BLaER1 (cell line): Measurements from ENCODE around the gene CCDC77.

Experiments used
- H3K27ac ChIP-seq: shearing (Covaris generic); formaldehyde crosslinking; 2 replicates; pipeline ENCODE4 v1.8.1; 2022
- H3K27me3 ChIP-seq: shearing (Covaris generic); formaldehyde crosslinking; 2 replicates; pipeline ENCODE4 v1.8.1; 2022
- H3K36me3 ChIP-seq: shearing (Covaris generic); formaldehyde crosslinking; 2 replicates; pipeline ENCODE4 v1.8.1; 2022
- H3K4me1 ChIP-seq: shearing (Covaris generic); formaldehyde crosslinking; 2 replicates; pipeline ENCODE4 v1.8.1; 2022
- H3K4me2 ChIP-seq: shearing (Covaris generic); formaldehyde crosslinking; 2 replicates; pipeline ENCODE4 v1.8.1; 2022
- H3K4me3 ChIP-seq: shearing (Covaris generic); formaldehyde crosslinking; 2 replicates; pipeline ENCODE4 v1.8.1; 2022
- H3K9ac ChIP-seq: shearing (Covaris generic); formaldehyde crosslinking; 2 replicates; pipeline ENCODE4 v1.8.1; 2022
- H3K9me3 ChIP-seq: shearing (Covaris generic); formaldehyde crosslinking; 2 replicates; pipeline ENCODE4 v1.8.1; 2022
- H4K20me1 ChIP-seq: shearing (Covaris generic); formaldehyde crosslinking; 2 replicates; pipeline ENCODE4 v1.8.1; 2022
- Cebpa-rat ChIP-seq: shearing (Covaris generic); IDR thresholded peaks from 2 replicates; pipeline ENCODE4 v1.8.1; 2022

Gene CCDC77

DNA sequence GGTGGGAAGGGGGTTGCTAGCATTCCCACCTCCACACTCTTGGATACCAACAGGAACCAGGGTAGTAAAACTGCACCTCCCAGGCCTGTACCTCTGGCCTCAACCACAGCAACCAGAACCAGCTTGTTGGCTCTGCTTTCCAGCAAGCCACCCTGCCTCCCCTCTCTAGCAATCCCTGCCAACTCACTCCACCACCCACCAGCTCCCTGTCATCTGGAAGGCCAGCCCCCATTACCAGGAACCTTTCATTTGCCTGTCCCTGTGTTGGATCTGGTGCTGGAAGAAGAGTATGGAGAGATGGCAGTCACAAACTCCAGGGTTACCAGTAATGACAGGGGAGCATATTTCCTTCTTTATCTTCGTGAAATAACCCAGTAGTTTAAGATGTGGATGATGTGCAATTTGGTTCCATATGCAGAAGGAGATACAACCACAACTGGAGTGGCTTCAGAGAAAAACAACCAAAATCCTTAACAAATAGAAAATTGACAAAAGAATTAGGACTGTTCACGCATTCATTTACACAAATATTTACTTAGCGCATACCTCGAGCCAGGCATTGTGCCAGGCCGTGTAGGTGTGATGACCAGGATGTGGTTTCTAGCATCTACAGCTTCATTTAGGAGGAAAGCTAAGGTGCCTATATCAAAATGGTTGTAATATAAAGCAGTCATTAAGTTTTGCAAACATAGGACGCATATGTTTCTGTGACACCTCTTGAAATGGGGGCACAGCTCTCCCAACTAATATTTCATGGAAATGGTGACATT lies 61.7 kb downstream of the CCDC77 start:
- no peaks in the 10 kb centered on the region for H3K36me3 ChIP-seq
- no peaks in the 10 kb centered on the region for H3K9me3 ChIP-seq
- H3K9ac ChIP-seq = no peak overlapping the region
- no peak overlapping the region for H3K27ac ChIP-seq
- no peak overlapping the region for H3K4me3 ChIP-seq
- TF ChIP-seq Cebpa-rat = no peak
- H3K27me3 ChIP-seq = peaks cover 55% of the 10 kb centered on the region
- peaks cover 27% of the 10 kb centered on the region; the same call in 1 of the 2 replicates for H4K20me1 ChIP-seq
- peaks cover 14% of the 10 kb centered on the region; the same call in 1 of the 2 replicates for H3K4me1 ChIP-seq
- no peak overlapping the region for H3K4me2 ChIP-seq

DNA sequence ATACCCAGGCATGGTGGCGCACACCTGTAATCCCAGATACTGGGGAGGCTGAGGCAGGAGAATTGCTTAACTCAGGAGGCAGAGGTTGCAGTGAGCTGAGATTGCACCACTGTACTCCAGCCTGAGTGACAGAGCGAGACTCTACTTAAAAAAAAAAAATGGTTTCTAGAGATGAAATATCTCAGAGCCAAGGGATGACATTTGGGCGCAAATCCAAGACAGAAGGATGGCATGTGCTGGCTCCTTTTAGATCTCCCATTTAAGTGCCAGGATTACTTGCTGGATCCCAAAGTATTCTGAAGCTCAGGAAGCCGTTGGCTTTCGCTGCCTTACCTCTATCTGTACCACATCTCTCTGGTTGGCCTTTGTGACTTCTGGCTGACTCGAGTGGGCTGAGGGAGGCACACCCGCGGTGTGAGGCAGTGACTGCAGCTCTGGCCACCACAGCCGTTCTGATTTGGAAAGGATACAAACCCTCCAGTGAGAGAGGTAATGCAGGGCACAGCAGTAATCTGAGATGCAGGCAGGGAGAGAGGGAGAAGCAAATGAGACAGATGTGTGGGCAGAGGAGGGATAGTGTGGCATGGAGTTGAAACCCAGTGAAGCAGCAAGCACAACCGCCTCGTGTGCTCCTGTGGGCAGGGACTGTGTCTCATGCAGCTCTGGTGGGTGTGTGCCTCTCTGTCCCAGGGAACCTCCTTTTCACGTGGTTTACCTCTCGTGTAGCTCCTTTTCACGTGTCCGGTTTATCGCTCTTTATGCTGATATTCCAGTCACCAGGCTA lies 63.2 kb downstream of the CCDC77 start:
- Histone ChIP-seq H3K36me3 (no peaks in the 10 kb centered on the region), H4K20me1 (peaks cover 20% of the 10 kb centered on the region; the same call in 1 of the 2 replicates), H3K4me1 (0 out of 2 replicates have a peak, but pooled peaks cover 9% of the 10 kb centered on the region), H3K4me2 (no peak overlapping the region), H3K27me3 (peaks cover 39% of the 10 kb centered on the region), H3K27ac (no peak overlapping the region), H3K4me3 (no peak overlapping the region), H3K9ac (no peak overlapping the region), H3K9me3 (no peaks in the 10 kb centered on the region)
- TF ChIP-seq Cebpa-rat = no peak

DNA sequence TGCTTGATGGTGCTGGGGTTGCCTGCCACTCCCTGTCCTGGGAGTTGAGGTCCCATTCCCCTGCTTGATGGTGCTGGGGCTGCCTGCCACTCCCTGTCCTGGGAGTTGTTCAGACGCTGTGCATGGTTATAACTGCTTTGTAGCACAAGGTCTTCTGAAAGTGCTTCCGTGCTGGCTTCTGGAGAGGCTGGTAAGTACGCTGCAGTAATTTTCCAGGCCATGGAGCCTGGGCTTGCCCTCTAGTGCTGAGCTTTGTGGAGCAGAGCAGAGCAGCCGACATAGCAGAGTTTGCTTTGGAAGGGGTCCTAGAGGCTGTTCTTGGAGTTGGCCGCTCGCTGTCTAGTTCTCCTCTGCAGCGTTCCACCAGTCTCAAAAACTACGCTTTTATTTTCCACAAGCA lies 64.6 kb downstream of the CCDC77 start:
- H3K9me3 ChIP-seq = no peaks in the 10 kb centered on the region
- no peaks in the 10 kb centered on the region for H3K36me3 ChIP-seq
- no peaks in the 10 kb centered on the region for H3K4me1 ChIP-seq
- H3K9ac ChIP-seq = no peak overlapping the region
- TF ChIP-seq Cebpa-rat = no peak
- H3K27ac ChIP-seq = no peak overlapping the region
- peaks cover 11% of the 10 kb centered on the region; the same call in 1 of the 2 replicates for H4K20me1 ChIP-seq
- H3K27me3 ChIP-seq = peaks cover 26% of the 10 kb centered on the region
- no peak overlapping the region for H3K4me2 ChIP-seq
- H3K4me3 ChIP-seq = no peak overlapping the region

DNA sequence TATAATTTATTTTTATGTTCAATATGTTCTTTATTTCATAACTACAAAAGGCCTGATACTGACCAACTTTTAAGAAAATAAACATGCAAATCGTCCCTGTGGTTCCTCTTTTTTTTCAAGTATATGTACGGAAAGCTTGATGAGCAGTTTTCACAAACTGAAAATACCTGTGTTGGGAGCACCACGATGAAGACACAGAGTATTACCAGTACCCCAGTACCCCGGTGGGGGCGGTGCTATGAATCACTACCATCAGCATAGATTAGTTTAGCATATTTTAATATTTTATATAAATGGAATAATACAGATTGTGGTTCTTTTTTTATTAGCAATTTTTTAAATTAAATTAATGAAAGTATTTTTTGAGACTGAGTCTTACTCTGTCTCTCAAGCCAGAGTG lies 65.3 kb downstream of the CCDC77 start:
- no peak for TF ChIP-seq Cebpa-rat
- Histone ChIP-seq H3K4me1 (no peaks in the 10 kb centered on the region), H3K27me3 (peaks cover 19% of the 10 kb centered on the region), H3K4me2 (no peak overlapping the region), H4K20me1 (0 out of 2 replicates have a peak, but pooled peaks cover 4% of the 10 kb centered on the region), H3K9ac (no peak overlapping the region), H3K36me3 (no peaks in the 10 kb centered on the region), H3K27ac (no peak overlapping the region), H3K9me3 (no peaks in the 10 kb centered on the region), H3K4me3 (no peak overlapping the region)

DNA sequence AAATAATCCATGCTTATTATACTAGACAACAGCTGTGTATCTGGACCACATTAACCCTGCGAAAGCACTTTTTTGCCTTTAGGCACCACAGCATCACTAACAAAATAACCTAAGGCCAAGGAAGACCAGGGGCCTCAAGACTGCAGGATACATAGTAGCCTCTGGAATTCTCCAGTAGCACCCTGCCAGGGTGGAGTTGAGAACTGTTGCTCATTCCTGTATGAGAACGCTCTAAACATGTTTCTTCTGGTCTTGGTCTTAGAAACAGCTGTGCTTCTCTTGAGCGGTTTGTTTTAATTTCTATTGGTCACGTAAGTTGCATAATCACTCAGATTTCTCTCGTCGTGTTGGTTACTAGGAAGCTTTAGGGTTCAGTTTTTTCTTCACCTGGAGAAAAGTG lies 66.1 kb downstream of the CCDC77 start:
- no peaks in the 10 kb centered on the region for H3K4me1 ChIP-seq
- H3K27ac ChIP-seq = no peak overlapping the region
- no peaks in the 10 kb centered on the region for H3K36me3 ChIP-seq
- no peak overlapping the region for H3K4me2 ChIP-seq
- no peak overlapping the region for H3K4me3 ChIP-seq
- H4K20me1 ChIP-seq = no peaks in the 10 kb centered on the region
- no peak for TF ChIP-seq Cebpa-rat
- peaks cover 10% of the 10 kb centered on the region for H3K27me3 ChIP-seq
- no peaks in the 10 kb centered on the region for H3K9me3 ChIP-seq
- H3K9ac ChIP-seq = no peak overlapping the region

DNA sequence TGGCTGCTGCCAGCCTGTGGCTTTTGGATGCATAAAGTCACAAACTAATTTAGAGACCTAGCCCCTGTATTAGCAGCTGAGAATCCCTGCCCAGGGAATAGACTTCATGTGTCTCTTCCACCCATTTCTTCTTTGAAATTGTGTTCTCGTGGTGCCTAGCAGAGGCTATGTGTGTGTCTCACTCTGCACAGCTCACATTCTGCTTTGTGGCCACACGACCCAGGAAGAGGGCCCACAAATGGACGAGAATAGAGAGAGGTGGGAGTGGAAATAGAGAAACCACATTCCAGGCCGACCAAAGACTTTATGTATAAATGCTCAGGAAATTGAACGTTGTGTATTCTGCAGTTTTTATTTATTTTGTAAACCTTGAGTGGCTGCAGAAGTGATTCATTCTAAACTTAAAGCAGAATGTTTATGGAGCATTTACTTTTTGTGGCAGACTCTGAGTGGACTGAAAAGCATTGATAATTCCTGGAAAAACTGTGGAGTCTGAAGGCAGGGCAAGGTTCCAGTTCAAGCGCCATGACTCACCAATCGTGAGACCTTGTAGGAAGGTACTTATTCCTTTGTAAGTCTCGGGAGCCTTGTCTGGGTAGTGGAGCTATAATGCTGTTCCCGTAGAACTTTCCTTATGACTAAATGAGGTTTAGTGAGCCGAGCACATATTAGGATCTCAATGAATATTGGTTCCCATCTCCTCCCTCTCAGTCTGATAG lies 67.4 kb downstream of the CCDC77 start:
- no peaks in the 10 kb centered on the region for H3K36me3 ChIP-seq
- no peak for TF ChIP-seq Cebpa-rat
- no peaks in the 10 kb centered on the region for H3K9me3 ChIP-seq
- no peak overlapping the region for H3K4me2 ChIP-seq
- H3K27me3 ChIP-seq = no peaks in the 10 kb centered on the region
- H3K27ac ChIP-seq = no peak overlapping the region
- H4K20me1 ChIP-seq = no peaks in the 10 kb centered on the region
- H3K4me3 ChIP-seq = no peak overlapping the region
- H3K4me1 ChIP-seq = no peaks in the 10 kb centered on the region
- no peak overlapping the region for H3K9ac ChIP-seq

DNA sequence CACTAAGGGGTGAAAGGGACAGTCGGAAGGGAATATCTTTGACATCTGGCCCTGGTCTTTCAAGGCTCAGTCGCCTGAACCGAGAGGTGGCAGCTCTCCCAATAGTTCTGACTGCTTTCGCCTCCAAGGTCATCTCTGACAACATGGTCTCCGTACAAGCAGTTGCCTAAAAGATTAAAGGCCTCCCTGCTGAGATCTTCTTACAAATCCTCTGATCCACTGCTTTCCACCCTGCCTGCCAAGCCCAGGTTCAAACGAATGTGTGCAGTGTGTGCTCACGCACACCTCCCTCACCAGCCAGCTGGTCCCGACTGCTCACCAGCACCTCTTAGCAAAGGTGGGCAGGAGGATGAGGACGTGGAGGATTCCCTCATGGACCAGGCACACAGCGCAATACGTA lies 68.7 kb downstream of the CCDC77 start:
- no peak for TF ChIP-seq Cebpa-rat
- no peak overlapping the region for H3K4me2 ChIP-seq
- no peak overlapping the region for H3K4me3 ChIP-seq
- H3K4me1 ChIP-seq = peaks cover 7% of the 10 kb centered on the region
- no peak overlapping the region for H3K27ac ChIP-seq
- no peak overlapping the region for H3K9ac ChIP-seq
- H3K36me3 ChIP-seq = no peaks in the 10 kb centered on the region
- H3K27me3 ChIP-seq = no peaks in the 10 kb centered on the region
- H3K9me3 ChIP-seq = no peaks in the 10 kb centered on the region
- H4K20me1 ChIP-seq = no peaks in the 10 kb centered on the region

DNA sequence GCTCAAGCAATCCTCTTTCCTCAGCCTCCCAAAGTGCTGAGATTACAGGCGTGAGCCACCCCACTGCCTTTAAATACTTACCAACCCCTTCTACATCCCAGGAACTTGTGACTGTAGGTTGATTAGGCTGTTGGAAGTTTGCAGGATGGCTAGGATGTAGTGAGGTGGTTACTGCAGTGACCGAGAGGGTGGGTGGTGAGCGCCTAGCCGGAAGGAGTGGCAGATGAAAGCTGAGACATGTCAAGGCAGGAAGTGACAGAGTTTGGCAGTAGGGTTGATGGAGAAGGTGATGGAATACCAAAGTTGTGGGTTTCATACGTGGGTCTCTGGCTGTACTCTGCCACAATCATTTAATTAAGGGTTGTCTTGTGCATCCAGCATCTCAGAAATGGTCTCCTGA lies 71.8 kb downstream of the CCDC77 start:
- Histone ChIP-seq H3K4me2 (no peak overlapping the region), H3K27ac (no peak overlapping the region), H3K36me3 (no peaks in the 10 kb centered on the region), H4K20me1 (no peaks in the 10 kb centered on the region), H3K4me1 (peaks cover 16% of the 10 kb centered on the region), H3K9ac (no peak overlapping the region), H3K4me3 (no peak overlapping the region), H3K27me3 (no peaks in the 10 kb centered on the region), H3K9me3 (no peaks in the 10 kb centered on the region)
- no peak for TF ChIP-seq Cebpa-rat

DNA sequence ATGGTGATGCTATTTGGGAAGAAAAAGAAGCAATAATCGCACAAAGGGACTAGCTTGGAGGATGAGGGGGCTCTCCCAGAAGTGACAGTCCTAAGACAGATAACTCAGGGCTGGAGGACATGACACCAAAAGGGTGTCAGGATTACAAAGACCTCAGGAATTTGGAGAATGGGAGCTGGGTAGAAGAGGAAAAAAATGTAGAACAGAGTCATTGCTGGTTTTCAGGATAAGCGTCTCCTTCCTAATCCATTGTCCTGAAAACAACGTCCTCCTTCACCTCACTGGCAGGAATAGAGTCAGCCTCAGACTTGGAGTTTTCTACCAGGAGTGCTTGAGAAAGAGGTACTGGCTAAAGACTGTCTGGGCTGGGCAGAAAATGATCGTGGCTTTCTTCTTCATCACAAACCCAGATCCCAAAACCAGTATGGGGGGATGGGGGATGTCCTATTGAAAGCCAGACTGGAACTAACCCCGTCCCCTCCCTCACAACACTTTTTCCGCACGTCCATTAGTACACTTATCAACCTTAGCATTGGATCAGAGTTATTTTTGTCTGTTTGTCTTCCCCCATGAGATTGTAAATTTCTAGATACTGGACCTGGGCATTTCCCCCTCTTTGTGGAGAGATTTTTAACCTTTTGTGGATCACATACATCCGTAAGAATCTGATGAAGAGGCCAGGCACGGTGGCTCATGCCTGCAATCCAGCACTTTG lies 72.6 kb downstream of the CCDC77 start:
- Histone ChIP-seq H3K9ac (no peak overlapping the region), H3K4me3 (no peak overlapping the region)

More for the DNA sequence above, 72.6 kb downstream of the CCDC77 start:
- Histone ChIP-seq H3K27me3 (no peaks in the 10 kb centered on the region), H3K9me3 (no peaks in the 10 kb centered on the region), H4K20me1 (no peaks in the 10 kb centered on the region), H3K4me2 (no peak overlapping the region), H3K36me3 (no peaks in the 10 kb centered on the region), H3K4me1 (peaks cover 16% of the 10 kb centered on the region), H3K27ac (no peak overlapping the region)
- no peak for TF ChIP-seq Cebpa-rat
